AG04450 (cell line): ENCODE measurements around the gene STXBP5L. TPM values are rescaled to one million over a fixed set of nuclear protein-coding genes. Genes with fewer than 3 reads are reported as not detected.

Experiments used
- CTCF ChIA-PET: fragments of 300-600, 350-600 bp; formaldehyde crosslinking; extraction: SDS; loops from one replicate; lab custom pipeline; 2022; ENCODE audit warnings: antibody characterized with exemption, inconsistent platforms; lab: Charles Lee
- POLR2A ChIA-PET: fragments of 350-600 bp; formaldehyde crosslinking; extraction: SDS; loops from one replicate; lab custom pipeline; 2021; ENCODE audit warnings: antibody characterized with exemption, inconsistent platforms; lab: Yijun Ruan, JAX
- DNase-seq: peaks from one replicate; pipeline ENCODE4 v3.0.0-alpha.2; 2011; ENCODE audit warnings: low read depth, low spot score
- H3K27ac ChIP-seq: one replicate; pipeline ENCODE4 v1.5.1; 2012; ENCODE audit warnings: low read depth, low read length, control low read depth
- H3K27me3 ChIP-seq: one replicate; pipeline ENCODE4 v1.6.0; 2012; ENCODE audit warnings: low read length; ENCODE audit not compliant: control insufficient read depth, insufficient read depth
- H3K4me3 ChIP-seq: 2 replicates; pipeline ENCODE4 v1.5.1; 2011; ENCODE audit warnings: mild to moderate bottlenecking, low read depth, low read length, control low read depth
- H3K9me3 ChIP-seq: 2 replicates; pipeline ENCODE4 v1.5.1; 2012; ENCODE audit warnings: low read length; ENCODE audit not compliant: control insufficient read depth, insufficient read depth
- CTCF ChIP-seq: IDR thresholded peaks from 2 replicates; pipeline ENCODE4 v1.5.1; 2011; ENCODE audit warnings: low read depth, low read length, control low read depth, inconsistent platforms
- polyA plus RNA-seq: library from polyadenylated mRNA; depleted of rRNA; stranded (reverse); fragments of >200 nt; gene quantifications from 2 replicates; pipeline ENCODE4 v1.2.3, GENCODE V29; 2011

Gene STXBP5L
- polyA plus RNA-seq, 1 experiment, result not detected

GRCh38 chr3:121232309-121233225 is 324.6 kb downstream of the STXBP5L start:
- no peak overlapping the region for H3K4me3 ChIP-seq
- ChIA-PET POLR2A (no interaction called here), CTCF (no interaction called here)
- H3K9me3 ChIP-seq, result no peaks in the 10 kb centered on the region
- H3K27ac ChIP-seq, result no peak overlapping the region
- no peak for TF ChIP-seq CTCF
- H3K27me3 ChIP-seq, result no peaks in the 10 kb centered on the region
- no peak for DNase-seq

- DNase-seq, result no peak
- no peaks in the 10 kb centered on the region for H3K9me3 ChIP-seq
- ChIA-PET POLR2A (no interaction called here), CTCF (no interaction called here)
- no peaks in the 10 kb centered on the region for H3K27me3 ChIP-seq
- H3K27ac ChIP-seq, result no peak overlapping the region
- TF ChIP-seq CTCF, result no peak
- H3K4me3 ChIP-seq, result no peak overlapping the region
Observed at GRCh38 chr3:121243208-121243607, 335.2 kb downstream of the STXBP5L start.

- no peak for TF ChIP-seq CTCF
- H3K4me3 ChIP-seq, result no peak overlapping the region
- H3K9me3 ChIP-seq, result no peaks in the 10 kb centered on the region; the same call in 1 of the 2 replicates
- CTCF ChIA-PET, result no interaction called here
- no peak for DNase-seq
- no peak overlapping the region for H3K27ac ChIP-seq
- POLR2A ChIA-PET, result no interaction called here
- H3K27me3 ChIP-seq, result no peaks in the 10 kb centered on the region
Observed at GRCh38 chr3:121252676-121253075, 344.7 kb downstream of the STXBP5L start.

GRCh38 chr3:121269389-121269788 is 361.4 kb downstream of the STXBP5L start:
- DNase-seq, result no peak
- no peak overlapping the region for H3K4me3 ChIP-seq
- no peak for TF ChIP-seq CTCF
- no peaks in the 10 kb centered on the region for H3K9me3 ChIP-seq
- H3K27me3 ChIP-seq, result no peaks in the 10 kb centered on the region
- H3K27ac ChIP-seq, result no peak overlapping the region
- CTCF ChIA-PET, result no interaction called here
- POLR2A ChIA-PET, result no interaction called here

GRCh38 chr3:121274411-121274810 is 366.4 kb downstream of the STXBP5L start:
- no peak overlapping the region for H3K4me3 ChIP-seq
- H3K27ac ChIP-seq, result no peak overlapping the region
- CTCF ChIA-PET, result no interaction called here
- H3K27me3 ChIP-seq, result no peaks in the 10 kb centered on the region
- DNase-seq, result no peak
- no peaks in the 10 kb centered on the region for H3K9me3 ChIP-seq
- TF ChIP-seq CTCF, result no peak
- POLR2A ChIA-PET, result no interaction called here
